OCI-LY7 (cell line): Measurements from ENCODE around the gene PHYKPL. TPM values are rescaled to one million over a fixed set of nuclear protein-coding genes. Genes with fewer than 3 reads are reported as not detected.

Source experiments
- BruUV-seq: library from RNA; stranded (reverse); fragments of 400-500 nt; replicated peaks from 2 replicates; lab custom pipeline; 2021; lab: Mats Ljungman, UMichigan
- CTCF ChIA-PET: fragments of 300-600 bp; sonication (Branson Sonifier 250); formaldehyde crosslinking; loops from one replicate; lab custom pipeline; 2022; ENCODE audit warnings: antibody characterized with exemption; ENCODE audit not compliant: unreplicated experiment; lab: Charles Lee
- POLR2A ChIA-PET: fragments of 300-600 bp; sonication (Branson Sonifier 250); formaldehyde crosslinking; loops from one replicate; lab custom pipeline; 2022; ENCODE audit warnings: antibody characterized with exemption; lab: Charles Lee
- DNase-seq: peaks from one replicate; pipeline ENCODE4 v3.0.0-alpha.2; 2015; ENCODE audit warnings: low spot score
- H2AFZ ChIP-seq: fragments of 200-600 bp; sonication (generic), shearing (Covaris generic); 2 replicates; pipeline ENCODE4 v1.6.1; 2014; ENCODE audit warnings: mild to moderate bottlenecking, antibody characterized with exemption, low read length, moderate library complexity
- H3K27ac ChIP-seq: fragments of 200-600 bp; sonication (generic); 2 replicates; pipeline ENCODE4 v1.5.1; 2014; ENCODE audit warnings: mixed run types, low read depth, mild to moderate bottlenecking, moderate library complexity, low read length, inconsistent platforms; ENCODE audit not compliant: poor library complexity, severe bottlenecking
- H3K36me3 ChIP-seq: fragments of 200-600 bp; sonication (generic); 2 replicates; pipeline ENCODE4 v1.6.1; 2014; ENCODE audit warnings: mild to moderate bottlenecking, antibody characterized with exemption, low read length, moderate library complexity, mixed read lengths; ENCODE audit not compliant: insufficient read depth
- H3K4me1 ChIP-seq: fragments of 200-600 bp; sonication (generic); 2 replicates; pipeline ENCODE4 v1.5.1; 2014; ENCODE audit warnings: mild to moderate bottlenecking, low read length; ENCODE audit not compliant: insufficient read depth, poor library complexity, severe bottlenecking
- H3K4me2 ChIP-seq: fragments of 200-600 bp; sonication (generic); 2 replicates; pipeline ENCODE4 v1.6.1; 2014; ENCODE audit warnings: mild to moderate bottlenecking, low read length
- H3K4me3 ChIP-seq: fragments of 200-600 bp; sonication (generic); 2 replicates; pipeline ENCODE4 v1.5.1; 2014; ENCODE audit warnings: mild to moderate bottlenecking, low read depth, low read length; ENCODE audit not compliant: poor library complexity, severe bottlenecking
- H3K79me2 ChIP-seq: fragments of 200-600 bp; sonication (generic); 2 replicates; pipeline ENCODE4 v1.6.1; 2016; ENCODE audit warnings: low read depth, mild to moderate bottlenecking, low read length, moderate library complexity, mixed read lengths; ENCODE audit not compliant: insufficient read depth
- H3K9me2 ChIP-seq: fragments of 200-600 bp; sonication (generic); 2 replicates; pipeline ENCODE4 v1.6.1; 2016; ENCODE audit warnings: mild to moderate bottlenecking, low read length, mixed read lengths; ENCODE audit not compliant: insufficient read depth
- H3K9me3 ChIP-seq: fragments of 200-600 bp; sonication (generic); 2 replicates; pipeline ENCODE4 v1.6.1; 2014; ENCODE audit warnings: mild to moderate bottlenecking, mixed run types, low read length, mixed read lengths
- H4K20me1 ChIP-seq: fragments of 200-600 bp; sonication (generic); 2 replicates; pipeline ENCODE4 v1.6.1; 2014; ENCODE audit warnings: mild to moderate bottlenecking, antibody characterized with exemption, low read length, moderate library complexity, mixed read lengths; ENCODE audit not compliant: insufficient read depth
- EZH2phosphoT487 ChIP-seq: fragments of 200-600 bp; sonication (generic); IDR thresholded peaks from 2 replicates; pipeline ENCODE4 v1.6.1; 2018; ENCODE audit warnings: low read depth, borderline replicate concordance, mild to moderate bottlenecking, mixed run types, antibody characterized with exemption, low read length, moderate library complexity, mixed read lengths
- intact Hi-C: fragments of 100-400 bp; cut with micrococcal nuclease; formaldehyde crosslinking; loops from one replicate; pipeline ENCODE4 v1.10.0; 2022; ENCODE audit not compliant: unreplicated experiment
- total RNA-seq, 2 experiments: library from RNA; depleted of rRNA in 1 of 2; stranded (reverse); fragments of >200 nt in 1 of 2; shearing (Covaris generic) in 1 of 2; gene quantifications; 2 replicates each; pipeline ENCODE4 v1.2.3, GENCODE V29; 2014 to 2022
- TF ChIP-seq, protein P1 (sequence below): fragments of 200-600 bp; sonication (generic); conservative IDR thresholded peaks from 2 replicates; pipeline ENCODE4 v1.5.1; 2014; ENCODE audit warnings: mild to moderate bottlenecking, antibody characterized with exemption, low read length, moderate library complexity, mixed read lengths

The PHYKPL gene
- total RNA-seq, 2 experiments from 2014 or later = 86.3 to 146 TPM

DNA sequence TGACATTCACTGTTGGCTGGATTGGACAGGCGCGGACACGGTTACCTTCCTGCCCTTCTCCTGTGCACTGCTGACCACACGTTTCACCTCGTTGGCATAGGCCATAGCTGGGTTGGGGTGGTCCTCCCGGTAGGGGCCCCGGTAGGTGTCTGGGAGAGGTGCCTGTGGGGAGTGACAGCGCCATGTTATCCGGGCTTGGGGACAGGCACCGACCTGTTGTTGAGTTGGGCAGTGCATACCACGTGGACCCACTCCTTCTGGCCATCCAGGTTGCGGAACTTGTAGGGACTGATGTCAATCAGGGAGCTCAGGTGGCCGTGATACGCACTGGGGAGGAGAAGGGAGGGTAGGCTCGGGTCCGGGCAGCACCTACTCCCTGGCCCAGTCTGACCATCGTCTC is 8.2 kb downstream of the PHYKPL start:
- ChIA-PET CTCF (no interaction called here), POLR2A (interaction anchor here (0.6 kb wide), 1 partner anchor 1203 kb away, joined by 4 read pairs; no protein-coding TSS in a partner anchor)
- no TSS peak for BruUV-seq
- peaks cover 96% of the 10 kb centered on the region for H3K36me3 ChIP-seq
- H3K27ac ChIP-seq = no peak overlapping the region
- H3K4me2 ChIP-seq = no peak overlapping the region
- no peak overlapping the region for H2AFZ ChIP-seq
- intact Hi-C loops = no loop called here
- no peak overlapping the region for H3K4me3 ChIP-seq
- no peaks in the 10 kb centered on the region for H3K9me2 ChIP-seq
- no peaks in the 10 kb centered on the region for H3K9me3 ChIP-seq
- DNase-seq = no peak
- H4K20me1 ChIP-seq = no peaks in the 10 kb centered on the region
- TF ChIP-seq, protein P1, sequence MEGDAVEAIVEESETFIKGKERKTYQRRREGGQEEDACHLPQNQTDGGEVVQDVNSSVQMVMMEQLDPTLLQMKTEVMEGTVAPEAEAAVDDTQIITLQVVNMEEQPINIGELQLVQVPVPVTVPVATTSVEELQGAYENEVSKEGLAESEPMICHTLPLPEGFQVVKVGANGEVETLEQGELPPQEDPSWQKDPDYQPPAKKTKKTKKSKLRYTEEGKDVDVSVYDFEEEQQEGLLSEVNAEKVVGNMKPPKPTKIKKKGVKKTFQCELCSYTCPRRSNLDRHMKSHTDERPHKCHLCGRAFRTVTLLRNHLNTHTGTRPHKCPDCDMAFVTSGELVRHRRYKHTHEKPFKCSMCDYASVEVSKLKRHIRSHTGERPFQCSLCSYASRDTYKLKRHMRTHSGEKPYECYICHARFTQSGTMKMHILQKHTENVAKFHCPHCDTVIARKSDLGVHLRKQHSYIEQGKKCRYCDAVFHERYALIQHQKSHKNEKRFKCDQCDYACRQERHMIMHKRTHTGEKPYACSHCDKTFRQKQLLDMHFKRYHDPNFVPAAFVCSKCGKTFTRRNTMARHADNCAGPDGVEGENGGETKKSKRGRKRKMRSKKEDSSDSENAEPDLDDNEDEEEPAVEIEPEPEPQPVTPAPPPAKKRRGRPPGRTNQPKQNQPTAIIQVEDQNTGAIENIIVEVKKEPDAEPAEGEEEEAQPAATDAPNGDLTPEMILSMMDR = no peak
- no peak for TF ChIP-seq EZH2phosphoT487
- no peaks in the 10 kb centered on the region for H3K4me1 ChIP-seq
- peaks cover 1% of the 10 kb centered on the region; the same call in 1 of the 2 replicates for H3K79me2 ChIP-seq

DNA sequence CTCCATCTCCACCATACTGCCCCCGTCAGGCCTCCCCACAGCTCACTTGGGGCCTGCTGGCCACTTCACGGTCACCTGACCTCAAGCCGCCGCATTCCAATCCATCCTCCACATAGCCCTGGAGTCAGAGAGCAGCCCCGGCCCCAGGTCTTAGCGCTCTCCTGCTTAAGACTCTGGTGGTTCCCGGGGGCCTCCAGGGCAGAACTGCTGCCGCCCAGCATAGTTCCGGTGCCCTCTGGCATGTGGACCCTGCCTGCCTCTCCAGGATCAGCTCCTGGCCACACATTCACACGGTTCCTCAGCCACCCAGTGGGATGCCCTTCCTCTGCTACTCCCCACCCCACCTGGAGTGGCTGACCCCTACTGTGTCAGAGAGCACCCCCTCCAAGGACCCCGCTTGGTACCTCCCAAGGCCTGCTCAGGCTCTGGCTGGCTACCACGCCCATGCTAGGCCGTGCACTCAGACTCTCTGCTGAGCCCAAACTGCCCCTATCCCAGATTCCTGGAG is 8.7 kb downstream of the PHYKPL start:
- Histone ChIP-seq H4K20me1 (no peaks in the 10 kb centered on the region), H3K79me2 (0 out of 2 replicates have a peak, but pooled peaks cover under 1% of the 10 kb centered on the region), H2AFZ (no peak overlapping the region), H3K4me3 (no peak overlapping the region), H3K4me2 (no peak overlapping the region), H3K27ac (no peak overlapping the region), H3K9me2 (no peaks in the 10 kb centered on the region), H3K9me3 (no peaks in the 10 kb centered on the region), H3K36me3 (peaks cover 96% of the 10 kb centered on the region), H3K4me1 (no peaks in the 10 kb centered on the region)
- CTCF ChIA-PET = no interaction called here
- TF ChIP-seq, protein P1 = no peak
- TF ChIP-seq EZH2phosphoT487 = no peak
- no peak for DNase-seq
- POLR2A ChIA-PET = no interaction called here
- intact Hi-C loops = no loop called here
- BruUV-seq = no TSS peak

DNA sequence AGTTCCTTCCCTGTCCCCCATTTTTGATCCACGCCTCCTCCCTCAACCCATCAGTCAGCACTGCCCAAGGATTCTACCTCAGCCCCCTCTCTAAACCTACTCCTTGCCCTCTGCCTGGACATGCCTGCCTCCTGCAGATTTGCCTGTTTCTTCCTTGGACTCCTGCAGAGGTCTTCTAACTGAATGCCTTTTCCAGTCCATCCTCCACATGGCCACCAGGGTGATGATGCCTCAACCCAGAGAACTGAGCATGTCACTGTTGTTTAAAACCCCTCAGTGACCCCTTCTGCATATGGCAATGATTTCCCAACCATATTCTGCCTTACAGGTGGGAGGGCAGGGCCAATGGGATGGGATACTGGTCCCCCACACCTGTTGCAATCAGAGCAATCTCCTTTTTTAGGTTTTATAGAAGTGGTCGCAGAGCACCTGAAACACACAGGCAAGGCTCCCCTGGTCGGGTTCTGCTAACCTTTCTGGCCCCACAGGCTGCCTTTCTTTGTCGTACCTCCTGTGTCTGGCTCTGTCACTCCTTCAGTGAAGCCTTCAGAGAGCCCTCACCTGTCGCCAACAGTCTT is 9.3 kb downstream of the PHYKPL start:
- Histone ChIP-seq H3K4me2 (no peak overlapping the region), H3K9me2 (no peaks in the 10 kb centered on the region), H3K79me2 (peaks cover 3% of the 10 kb centered on the region; the same call in 1 of the 2 replicates), H4K20me1 (0 out of 2 replicates have a peak, but pooled peaks cover 5% of the 10 kb centered on the region), H3K9me3 (no peaks in the 10 kb centered on the region), H3K4me3 (no peak overlapping the region), H3K36me3 (peaks cover 96% of the 10 kb centered on the region), H3K27ac (no peak overlapping the region), H2AFZ (no peak overlapping the region), H3K4me1 (no peaks in the 10 kb centered on the region)
- ChIA-PET CTCF (no interaction called here), POLR2A (no interaction called here)
- intact Hi-C loops = no loop called here
- BruUV-seq = no TSS peak
- TF ChIP-seq, protein P1 = no peak
- TF ChIP-seq EZH2phosphoT487 = no peak
- no peak for DNase-seq
